DMS114 treated with DMSO at 0.1 percent for 48 hours (cell line): Measurements from ENCODE around the gene TMEM139.
A peak's percentile ranks its signal among the peaks of the same experiment; 100 is the strongest.
"Not testable (repeated sequence)": the region's sequence is repeated elsewhere in the genome, so short reads cannot be mapped to it uniquely, and the experiment has no call there.

Experiments used
- DNase-seq: peaks from one replicate; lab custom pipeline; 2025; ENCODE audit not compliant: unreplicated experiment; lab: John Stamatoyannopoulos, UW

The TMEM139 gene

DNA sequence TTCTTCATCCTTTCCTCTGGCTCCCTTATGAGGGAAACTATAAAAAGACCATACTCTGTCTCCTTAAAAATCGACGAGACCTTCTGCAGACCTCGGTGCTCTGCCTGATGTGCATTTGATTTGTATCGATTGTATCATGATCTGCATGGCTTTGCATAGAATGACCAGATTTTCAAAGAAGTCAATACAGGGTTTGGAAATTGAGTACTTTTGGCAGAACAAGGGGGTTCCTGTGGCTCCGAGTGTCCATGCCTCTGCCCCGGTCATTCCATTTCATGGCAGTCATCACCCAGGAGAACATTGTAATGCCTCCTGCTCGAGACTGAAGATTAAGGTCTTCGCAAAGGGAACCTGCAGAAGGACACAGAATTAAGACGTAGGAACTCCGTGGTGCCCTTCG, 4.1 kb downstream of the TMEM139 start:
- no peak for DNase-seq

DNA sequence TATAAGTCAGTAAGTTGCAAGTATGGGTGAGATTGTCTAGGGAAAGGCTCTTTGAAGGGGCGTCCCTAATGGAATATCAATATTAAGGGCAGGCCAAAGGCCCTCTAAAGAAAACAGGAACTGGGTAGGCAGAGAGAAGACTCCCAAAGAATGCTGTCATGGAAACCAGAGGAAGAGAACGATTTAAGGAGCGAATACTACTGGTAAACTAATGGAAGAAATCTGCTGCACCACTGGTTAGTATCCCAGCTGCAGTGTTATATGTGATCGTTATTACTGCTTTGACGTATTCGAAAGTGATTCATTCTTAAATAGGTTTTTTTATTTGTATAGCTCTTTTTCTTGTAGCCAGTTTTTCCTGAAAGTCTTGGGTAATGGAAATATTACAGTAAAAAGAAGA, 4.7 kb downstream of the TMEM139 start:
- no peak for DNase-seq

DNA sequence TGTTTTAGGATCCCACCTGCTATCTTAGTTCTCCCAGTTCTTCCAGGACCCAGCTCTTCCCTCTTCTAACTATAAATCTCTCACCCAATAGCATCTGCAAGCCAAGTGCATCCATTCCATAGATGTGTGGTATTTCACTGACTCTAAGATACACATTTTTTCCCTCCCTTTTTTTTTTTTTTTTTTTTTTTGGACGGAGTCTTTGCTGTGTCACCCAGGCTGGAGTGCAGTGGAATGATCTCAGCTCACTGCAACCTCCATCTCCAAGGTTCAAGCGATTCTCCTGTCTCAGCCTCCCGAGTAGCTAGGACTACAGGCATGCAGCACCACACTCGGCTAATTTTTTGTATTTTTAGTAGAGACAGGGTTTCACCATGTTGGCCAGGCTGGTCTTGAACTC, 5.1 kb downstream of the TMEM139 start:
- DNase-seq: not testable (repeated sequence)

DNA sequence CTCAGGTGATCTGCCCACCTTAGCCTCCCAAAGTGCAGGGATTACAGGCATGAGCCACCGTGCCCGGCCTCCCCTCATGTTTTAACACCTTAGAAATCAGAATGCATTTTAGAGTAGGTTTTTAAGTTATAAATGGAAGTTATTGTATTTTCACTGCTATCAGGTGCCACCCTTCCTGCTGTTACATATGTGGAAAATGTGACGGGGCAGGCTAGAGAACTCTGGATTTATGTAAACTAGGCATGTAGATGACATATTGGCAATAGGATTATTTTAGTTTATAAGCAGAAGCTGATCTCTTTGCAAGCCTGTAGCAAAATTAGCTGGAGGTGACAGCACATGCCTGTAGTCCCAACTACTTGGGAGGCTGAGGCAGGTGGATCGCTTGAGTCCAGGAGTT, 5.5 kb downstream of the TMEM139 start:
- no peak for DNase-seq

DNA sequence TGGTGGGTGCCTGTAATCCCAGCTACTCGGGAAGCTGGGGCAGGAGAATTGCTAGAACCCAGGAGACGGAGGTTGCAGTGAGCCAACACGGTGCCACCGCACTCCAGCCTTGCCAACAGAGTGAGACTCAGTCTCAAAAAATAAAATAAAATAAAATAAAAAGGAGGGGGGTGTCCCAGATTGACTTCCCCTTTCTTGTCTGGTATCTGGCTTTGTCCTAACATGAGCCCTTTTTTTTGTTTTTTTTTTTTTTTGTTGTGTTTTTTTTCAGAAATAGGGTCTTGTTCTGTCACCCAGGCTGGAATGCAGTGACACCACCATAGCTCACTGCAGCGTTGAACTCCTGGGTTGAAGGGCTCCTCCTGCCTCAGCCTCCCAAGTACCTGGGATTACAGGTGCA, 8.1 kb downstream of the TMEM139 start:
- DNase-seq: no peak

DNA sequence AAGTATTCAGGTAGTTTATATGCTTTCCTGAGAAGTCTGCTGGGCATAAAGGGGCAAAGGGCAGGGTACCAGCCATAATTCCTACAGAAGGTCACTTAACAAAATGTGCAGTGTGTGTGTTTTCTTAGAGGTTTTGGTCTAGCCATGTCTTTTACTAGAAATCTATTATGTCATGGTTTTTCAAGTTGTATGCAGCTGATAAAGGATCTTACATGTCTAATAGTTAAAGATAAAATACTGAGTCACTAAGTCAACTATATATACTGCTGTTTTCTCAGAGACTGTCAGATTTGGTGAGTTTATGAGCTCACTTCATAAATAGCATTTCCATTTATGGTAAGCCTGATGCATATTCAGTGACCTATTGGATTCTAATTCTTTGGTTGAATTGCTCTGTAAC, 11.1 kb downstream of the TMEM139 start:
- DNase-seq: no peak

DNA sequence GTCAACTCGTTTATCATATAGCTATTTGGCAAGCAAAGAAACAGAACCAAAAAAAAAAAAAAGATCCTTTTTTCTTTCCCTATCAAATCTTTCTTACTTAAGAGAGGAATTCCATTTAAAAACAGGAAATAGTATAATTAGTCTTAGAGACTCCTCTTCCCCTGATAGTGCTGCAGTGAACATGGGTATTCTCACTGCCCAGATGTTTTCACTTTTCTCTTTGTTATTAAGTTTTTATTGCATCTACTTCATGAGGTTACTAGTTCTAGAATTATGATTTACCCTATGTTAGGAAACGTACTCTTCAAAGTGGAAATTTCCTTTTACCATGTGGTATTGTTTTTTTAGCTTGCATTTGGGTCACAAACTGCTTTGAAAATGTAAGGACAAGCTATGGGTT, 11.9 kb downstream of the TMEM139 start:
- no peak for DNase-seq

DNA sequence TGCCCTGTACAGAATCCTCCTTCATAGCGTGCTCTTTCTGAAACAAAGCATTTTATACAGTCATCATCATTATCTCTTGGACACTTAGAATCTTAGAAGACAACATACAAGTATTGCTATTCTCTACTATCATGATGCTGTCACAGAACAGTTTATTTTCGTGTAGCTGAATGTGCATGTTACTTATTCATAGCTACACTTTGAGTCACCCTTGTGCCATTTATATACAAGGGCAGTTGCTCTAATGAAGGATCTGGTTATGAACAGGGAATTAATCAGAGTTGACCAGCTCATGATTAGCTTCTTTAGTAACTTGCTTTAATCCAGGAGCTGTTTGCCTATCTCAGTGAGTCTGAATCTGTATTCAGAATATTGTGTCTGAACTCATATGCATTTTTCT, 14.6 kb downstream of the TMEM139 start:
- no peak for DNase-seq

DNA sequence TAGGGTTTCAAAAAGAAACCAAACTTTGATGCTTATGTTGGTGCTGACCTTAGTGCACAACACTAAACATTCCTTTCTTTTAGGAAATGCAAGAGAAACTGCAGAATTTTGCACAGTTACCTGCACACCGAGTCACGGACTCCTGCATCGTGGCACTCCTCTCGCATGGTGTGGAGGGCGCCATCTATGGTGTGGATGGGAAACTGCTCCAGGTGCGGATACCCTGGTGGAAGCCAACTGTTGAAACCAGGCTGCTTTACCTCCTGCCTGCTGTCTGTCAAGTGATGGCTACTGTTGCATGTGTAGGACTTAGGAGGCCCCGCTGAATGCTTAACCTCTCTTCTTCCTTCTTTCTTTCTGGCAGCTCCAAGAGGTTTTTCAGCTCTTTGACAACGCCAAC, 15.1 kb downstream of the TMEM139 start:
- DNase-seq: no peak

DNA sequence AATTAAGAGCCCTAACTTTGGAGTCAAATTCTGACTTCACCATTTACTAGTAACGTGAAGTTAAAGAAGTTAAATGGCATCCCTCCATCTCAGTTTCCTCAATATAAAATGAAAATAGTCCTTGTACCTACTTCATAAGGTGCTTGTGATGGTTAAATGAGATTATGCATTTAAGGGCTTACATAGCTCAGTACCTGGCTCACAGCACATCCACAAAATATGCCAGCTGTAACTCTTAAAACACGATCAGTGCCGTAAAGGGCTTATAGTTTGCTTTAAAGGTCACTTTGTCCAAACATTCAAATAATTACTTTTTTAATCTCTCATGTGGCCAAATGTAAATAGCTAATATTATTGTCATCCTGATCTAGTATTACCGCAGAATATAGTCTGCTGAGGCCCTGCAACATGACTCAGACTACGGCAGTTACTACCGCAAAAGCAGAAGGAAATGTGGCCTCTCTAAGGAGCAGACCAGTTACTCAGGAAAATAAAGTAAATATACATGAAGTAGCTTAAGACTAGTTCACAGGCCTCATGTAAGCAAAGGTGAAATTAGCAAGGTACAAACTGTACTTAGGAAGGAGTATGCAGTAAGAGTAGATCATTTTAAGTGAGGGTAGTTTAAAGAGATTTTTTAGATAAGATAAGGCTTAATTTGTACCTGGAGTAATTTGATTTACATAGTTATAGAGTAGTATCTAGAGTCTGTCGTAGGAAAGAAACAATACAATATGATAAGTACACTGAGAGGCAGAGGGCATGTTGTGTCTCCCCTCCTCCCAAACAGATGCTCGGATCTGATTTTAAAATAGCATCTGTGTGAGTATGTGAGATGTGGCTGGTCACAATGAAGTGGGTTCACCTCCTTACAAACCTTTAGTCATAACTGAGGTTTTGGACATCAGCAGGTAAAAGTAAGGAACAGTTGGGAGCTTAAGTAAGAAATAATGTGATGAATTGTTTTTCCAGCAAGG, 16.5 kb downstream of the TMEM139 start:
- DNase-seq: no peak

DNA sequence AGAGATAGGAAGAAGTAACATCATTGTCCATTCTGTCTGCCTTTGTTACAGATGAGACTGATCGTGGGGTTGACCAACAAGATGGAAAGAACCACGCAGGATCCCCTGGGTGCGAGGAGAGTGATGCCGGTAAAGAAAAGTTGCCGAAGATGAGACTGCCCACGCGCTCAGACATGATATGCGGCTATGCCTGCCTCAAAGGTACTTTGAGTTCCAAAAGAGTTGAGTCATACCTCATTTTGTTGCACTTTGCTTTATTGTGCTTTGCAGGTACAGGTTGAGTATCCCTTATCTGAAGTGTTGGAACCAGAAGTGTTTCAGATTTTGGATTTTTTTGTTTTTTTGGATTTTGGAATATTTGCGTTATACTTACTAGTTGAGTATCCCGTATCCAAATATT, 19.0 kb downstream of the TMEM139 start:
- DNase-seq: no peak

DNA sequence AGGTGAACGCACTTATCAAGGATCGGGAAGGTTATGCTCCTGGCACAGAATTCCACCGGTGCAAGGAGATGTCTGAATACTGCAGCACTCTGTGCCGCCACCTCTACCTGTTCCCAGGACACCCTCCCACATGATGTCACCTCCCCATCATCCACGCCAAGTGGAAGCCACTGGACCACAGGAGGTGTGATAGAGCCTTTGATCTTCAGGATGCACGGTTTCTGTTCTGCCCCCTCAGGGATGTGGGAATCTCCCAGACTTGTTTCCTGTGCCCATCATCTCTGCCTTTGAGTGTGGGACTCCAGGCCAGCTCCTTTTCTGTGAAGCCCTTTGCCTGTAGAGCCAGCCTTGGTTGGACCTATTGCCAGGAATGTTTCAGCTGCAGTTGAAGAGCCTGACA, 20.2 kb downstream of the TMEM139 start:
- no peak for DNase-seq

DNA sequence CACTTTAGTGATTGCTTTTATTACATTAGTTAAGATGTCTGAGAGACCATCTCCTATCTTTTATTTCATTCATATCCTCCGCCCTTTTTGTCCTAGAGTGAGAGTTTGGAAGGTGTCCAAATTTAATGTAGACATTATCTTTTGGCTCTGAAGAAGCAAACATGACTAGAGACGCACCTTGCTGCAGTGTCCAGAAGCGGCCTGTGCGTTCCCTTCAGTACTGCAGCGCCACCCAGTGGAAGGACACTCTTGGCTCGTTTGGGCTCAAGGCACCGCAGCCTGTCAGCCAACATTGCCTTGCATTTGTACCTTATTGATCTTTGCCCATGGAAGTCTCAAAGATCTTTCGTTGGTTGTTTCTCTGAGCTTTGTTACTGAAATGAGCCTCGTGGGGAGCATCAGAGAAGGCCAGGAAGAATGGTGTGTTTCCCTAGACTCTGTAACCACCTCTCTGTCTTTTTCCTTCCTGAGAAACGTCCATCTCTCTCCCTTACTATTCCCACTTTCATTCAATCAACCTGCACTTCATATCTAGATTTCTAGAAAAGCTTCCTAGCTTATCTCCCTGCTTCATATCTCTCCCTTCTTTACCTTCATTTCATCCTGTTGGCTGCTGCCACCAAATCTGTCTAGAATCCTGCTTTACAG, 20.8 kb downstream of the TMEM139 start:
- DNase-seq: peak; percentile 14

DNA sequence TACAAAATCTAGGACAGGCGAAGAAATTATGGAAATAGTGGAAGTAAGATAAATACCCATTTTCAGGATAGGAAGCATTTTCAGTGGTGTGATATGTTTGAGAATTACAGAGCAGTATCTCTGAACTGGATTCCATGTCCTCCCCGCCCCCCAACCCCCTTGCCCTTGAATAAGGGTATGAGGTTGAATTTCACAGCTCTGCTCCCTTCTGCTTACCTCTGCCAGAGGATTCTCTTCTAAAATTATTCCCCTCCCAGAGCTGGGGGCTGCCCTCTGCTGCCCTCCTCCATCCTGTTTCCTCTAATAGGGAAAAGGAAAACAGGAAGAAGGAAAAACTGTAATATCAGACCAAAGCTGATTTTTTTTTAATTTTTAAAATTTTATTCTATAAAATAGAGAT, 23.9 kb downstream of the TMEM139 start:
- no peak for DNase-seq

DNA sequence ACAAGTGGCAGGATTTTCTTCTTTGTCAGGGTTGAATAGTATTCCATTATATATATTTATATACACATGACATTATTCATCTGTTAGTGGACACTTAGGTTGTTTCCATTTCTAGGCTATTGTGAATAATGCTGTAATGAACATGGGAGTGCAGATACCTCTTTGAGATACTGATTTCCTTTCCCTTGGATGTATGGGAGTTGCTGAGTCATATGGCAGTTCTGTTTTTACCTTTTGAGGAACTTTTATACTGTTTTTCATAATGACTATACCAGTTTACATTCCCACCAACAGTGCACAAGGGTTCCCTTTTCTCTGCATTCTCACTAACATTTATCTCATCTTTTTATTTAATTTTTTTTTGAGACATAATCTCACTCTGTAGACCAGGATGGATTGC, 29.4 kb downstream of the TMEM139 start:
- no peak for DNase-seq

DNA sequence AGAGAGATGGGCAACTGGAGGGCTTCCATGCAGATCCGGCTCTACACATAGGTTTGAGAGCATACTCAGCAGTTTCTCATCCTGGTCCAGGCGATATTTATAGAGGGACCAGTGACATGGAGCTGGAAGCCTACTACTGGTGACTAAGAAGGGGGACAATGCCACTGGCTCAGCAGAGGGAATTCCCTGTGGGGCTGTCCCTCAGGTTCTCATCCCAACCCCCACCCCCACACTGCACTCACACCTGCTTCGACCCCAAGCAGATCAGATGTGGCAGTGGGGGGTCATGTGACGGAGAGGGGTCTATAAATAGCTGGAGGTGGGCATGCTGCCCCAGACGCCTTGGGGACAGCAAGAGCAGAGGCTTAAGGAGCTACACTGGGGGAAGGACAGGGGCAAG, 31.0 kb downstream of the TMEM139 start, which contains the start of gene CLCN1:
Gene CLCN1 (plus strand): TSS at position 336 of the 400 bp plus-strand sequence. CDS start 102 bp downstream, outside the sequence.
- DNase-seq: no peak

DNA sequence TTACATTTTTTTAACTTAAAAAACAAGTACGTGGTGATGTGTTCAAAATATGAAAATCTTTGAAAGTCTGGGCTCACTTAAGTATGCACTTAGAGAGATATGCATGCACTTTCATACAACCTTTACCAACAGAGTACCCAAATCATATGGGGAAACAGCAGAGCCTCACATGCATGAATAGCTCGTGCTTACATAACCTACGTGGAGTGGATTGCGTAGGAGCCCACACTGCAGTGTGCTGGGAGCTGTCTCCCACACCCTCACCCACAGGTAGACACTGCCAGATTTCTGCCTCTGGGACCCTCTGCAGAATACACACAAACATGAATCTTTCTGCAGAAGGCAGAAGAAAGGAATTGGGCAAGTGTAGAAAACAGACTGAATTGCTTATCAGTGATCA, 31.7 kb downstream of the TMEM139 start:
- DNase-seq: no peak

DNA sequence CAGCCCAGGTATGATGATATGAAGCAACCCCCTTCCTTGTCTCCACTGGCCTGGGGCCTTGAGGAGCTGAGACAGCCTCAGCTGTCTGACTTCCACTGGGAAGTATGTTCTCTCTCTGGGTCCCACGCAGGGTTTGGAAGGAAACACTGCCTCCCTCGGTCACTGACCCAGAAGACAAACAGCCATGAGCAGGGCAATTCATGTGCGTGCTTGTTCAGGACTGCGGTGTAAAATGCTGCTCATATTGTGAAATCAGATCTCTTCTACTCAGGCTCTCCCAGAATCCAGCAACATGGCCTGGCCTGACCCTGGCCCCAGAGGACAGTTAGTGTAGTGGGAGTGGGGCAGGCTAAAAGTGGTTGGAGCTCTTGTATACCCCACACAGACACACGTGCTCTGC, 33.9 kb downstream of the TMEM139 start:
- no peak for DNase-seq

DNA sequence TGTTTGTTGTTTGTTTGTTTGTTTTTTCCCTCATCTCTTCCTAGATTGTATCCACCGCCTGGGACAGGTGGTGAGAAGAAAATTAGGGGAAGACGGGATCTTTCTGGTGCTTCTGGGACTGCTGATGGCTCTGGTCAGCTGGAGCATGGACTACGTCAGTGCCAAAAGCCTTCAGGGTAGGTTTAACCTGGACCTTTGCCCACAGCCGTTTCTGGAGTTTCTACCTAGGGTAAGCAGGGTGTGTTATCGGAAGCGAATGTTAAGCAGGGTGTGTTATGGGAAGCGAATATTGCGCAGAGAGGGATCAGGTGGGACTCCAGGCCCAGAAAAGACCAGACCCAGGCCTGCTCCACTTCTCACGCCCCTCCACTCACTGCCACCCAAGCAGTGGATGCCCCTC, 35.9 kb downstream of the TMEM139 start:
- no peak for DNase-seq

DNA sequence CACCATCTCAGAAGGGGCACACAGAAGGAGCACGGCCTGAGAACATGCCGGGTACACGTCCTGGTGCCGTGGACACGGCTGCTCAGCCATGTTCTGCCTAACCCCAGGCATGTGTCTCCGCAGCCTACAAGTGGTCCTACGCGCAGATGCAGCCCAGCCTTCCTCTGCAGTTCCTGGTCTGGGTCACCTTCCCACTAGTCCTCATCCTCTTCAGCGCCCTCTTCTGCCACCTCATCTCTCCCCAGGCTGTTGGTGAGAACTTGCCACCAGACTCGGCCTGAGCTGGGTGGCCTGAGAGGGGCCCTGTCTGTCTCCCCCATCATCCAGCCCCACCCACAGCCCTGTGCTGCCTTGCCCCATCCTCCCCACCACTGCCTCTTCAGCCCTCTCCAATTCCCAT, 36.5 kb downstream of the TMEM139 start:
- no peak for DNase-seq

DNA sequence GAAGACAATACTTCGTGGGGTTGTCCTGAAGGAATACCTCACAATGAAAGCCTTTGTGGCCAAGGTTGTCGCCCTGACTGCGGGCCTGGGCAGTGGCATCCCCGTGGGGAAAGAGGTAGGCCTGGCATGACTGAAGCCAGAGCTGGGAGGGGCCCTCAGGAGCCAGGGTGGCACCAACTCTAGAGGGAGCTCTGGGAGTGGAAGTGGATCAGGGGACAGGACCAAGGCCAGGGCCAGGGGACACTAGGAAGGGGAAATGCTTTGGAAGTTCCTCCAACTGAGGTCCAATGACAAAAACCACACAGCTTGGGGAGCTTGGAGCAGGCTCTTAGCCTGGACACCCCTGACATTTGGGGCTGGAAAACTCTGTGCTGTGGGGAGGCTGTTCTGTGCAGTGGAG, 37.0 kb downstream of the TMEM139 start:
- no peak for DNase-seq
